Stimulated activated CD4-positive, alpha-beta T cell treated with anti-CD3 and anti-CD28 coated beads, Interleukin-4, amount 100 ng/mL, for 1 hour (primary cell): ENCODE measurements around the gene SBF2.
A peak's percentile ranks its signal among the peaks of the same experiment; 100 is the strongest.
"Not testable (repeated sequence)": the region's sequence is repeated elsewhere in the genome, so short reads cannot be mapped to it uniquely, and the experiment has no call there.

Source experiments
- DNase-seq: peaks from one replicate; pipeline ENCODE4 v3.0.0-alpha.2; 2020

The SBF2 gene

DNA sequence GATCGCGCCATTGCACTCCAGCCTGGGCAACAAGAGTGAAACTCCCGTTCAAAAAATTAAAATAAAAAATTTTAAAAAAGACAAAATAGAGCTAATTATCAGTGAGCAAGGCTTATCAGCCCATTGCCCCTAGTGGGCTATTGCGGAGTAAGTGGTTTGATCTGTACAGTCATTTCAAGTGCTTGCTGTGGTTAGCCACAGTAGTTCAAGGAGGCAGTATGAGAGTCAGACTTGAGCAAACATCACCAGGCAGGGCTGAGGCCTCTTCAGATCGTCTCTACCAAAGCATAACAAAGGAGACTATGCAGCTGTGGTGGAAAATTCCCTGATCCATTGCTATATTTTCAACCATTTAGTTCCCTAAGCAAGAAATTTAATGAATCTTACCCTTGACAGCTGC, 4.3 kb upstream of the SBF2 start:
- peak; percentile 22 for DNase-seq

DNA sequence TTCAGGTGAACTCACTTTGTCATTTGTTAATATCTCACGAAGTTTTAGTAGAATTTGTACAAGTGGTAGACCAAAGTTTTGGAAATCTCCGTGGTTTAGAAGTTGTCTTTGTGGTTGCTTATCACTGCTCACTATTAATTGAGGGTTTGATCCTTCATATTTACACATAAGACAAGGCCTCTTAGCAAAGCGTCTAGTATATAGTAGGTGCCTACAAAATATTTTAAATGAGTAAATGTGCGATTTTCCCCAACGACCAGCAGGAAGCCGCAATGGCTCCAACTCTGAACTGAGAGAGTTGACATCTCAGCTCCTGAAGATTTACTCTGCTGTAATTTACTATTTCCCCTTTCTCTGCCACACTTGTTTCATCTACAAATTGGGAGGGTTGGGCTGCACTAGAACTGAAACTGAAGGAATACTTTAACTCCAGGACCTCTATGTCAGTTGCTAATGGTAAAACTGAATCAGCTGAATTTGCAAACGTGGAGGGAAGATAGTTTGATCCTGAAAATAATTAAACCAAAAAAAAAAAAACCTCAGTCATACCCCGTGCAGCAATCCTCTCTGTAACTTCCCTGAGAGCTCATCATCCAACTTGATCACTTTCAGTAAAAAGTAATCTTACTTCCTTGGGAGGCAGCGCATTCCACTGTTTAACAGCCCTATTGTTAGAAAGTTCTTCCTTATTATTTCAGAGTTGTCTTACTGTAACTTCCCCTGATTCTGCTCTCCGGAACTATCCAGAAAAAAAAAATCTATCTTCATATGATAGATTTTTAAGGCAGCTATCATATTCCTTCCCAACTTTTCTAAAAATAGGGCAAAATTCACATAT, 1.3 kb upstream of the SBF2 start:
- DNase-seq = no peak

DNA sequence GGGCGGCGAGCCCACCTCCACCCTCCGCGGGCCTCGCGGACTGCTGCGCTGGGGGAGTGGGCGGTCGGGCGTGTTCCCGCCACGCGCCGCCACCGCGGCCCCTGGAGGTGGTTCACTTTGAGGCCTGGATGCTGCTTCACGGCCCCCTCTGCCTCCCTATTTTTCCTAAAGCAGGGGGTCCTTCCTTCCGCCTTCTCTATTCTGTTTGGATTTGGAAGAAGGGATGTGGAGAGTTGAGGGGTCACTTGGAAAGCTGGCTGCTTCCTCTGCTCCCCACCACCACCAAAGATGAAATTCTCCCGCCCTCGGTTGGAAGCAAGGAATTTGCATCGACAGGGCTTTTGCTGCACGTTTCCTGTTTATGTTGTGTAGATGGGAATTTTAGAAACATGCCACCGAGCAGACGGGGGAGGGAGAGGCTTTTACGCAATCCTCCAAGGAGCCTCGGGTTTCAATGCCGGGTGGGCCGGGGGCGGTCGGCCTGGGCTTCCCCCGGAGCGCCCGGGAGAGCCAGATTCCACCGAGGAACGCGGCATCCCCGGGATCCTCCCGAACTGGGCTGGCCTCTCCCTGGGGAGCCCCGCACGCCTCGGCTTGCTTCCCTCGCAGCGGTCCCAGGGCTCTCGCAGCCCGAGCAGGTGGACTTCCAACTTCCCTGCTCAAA, 403 bp upstream of the SBF2 start:
- no peak for DNase-seq

DNA sequence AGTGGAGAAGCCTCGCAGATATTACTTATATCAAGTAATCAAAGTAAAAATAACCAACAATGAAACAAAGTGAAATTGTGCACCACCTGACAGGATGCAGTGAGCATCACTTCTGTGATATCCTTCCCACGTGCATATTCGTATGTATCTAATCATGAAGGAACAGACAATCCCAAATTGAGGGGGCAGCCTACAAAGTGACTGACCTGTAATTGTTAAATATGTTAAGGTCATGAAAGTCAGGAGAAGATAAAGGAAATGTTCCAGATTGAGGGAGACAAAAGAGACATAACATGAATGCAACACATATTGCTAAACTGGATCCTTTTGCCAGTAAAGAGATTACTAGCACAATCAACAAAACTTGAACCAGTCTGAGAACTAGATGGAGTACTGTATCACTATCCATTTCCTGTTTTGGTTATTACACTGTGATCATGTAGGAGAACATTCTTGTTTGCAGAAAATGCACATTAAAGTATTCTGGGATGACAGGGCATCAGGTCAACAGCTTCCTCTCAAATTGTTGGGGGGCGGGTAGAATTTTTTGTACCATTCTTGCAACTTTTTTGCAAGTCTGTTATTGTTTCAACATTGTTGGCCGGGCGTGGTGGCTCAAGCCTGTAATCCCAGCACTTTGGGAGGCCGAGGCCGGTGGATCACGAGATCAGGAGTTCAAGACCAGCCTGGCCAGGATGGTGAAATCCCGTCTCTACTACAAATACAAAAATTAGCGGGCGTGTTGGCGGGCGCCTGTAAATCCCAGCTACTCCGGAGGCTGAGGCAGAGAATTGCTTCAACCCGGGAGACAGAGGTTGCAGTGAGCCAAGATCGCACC, 2.0 kb downstream of the SBF2 start:
- DNase-seq = no peak

DNA sequence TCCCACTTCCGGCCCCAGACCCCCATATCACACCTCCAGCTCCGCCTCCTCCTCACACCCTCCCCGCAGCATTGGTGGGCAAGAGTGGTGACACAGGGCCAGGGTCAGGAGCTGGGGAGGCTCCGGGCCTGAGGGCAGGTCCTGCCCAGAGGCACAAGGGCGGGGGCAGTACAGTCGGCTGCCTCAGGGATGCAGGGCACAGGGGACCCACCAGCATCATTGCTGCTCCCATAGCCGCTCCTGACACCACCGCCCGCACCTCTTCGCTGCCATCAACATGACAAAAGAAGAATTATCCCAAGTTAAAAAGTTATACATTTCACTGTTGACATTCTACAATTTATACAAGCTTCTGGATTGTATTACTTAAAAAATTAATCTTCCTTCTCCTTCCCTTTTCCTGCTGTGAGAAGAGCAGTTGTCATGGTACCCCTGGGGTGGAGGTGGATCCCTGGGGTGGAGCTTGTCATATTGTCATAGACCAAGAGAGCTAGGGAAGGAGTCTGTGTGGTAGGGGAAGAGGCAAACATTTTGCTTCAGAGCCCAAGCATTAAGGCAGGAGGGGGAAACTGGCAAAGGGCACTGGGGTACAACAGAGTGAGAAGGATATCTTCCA, 4.1 kb downstream of the SBF2 start:
- DNase-seq = no peak

DNA sequence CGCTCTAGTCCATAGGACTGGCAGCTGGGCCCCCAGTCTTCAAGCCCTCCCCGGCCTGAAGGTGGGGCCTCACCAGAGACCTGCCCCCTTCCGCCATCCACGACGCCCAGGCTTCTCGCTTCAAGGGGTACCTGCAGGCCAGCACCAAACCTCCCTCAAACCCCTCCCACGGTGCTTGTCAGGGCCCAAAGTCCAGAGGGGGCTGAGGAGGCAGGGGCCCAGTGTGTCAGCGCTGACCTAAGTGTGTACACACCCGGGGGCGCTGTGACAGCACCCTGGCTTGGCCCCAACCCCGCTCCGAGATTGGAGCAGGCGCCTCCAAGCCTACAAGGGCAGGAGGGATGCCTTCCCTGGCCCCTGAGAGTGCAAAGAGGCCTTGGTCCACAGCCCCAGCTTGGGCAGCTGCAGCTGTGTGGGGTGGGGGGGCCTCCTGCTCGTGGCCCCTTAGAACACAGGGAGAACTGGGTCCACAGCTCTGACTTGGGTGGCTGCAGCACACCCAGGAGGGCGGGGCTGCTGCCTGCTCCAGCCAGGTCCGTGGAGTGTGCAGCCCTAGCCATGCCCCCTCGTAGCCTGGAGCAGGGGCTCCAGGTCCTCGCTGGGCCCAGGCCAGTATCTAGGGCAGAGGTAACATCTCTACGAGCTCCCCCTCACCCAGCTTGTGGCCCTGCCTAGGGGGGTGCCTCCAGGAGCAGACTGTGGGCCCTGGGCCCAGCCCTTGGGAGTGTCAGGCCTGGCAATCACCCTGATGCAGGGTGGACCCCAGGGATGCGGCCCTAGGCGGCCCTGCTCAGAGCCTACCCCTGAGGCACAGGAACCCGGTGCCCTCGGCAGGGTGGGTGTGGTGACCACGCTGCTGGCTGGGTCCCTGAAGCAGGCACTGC, 4.9 kb downstream of the SBF2 start:
- DNase-seq = no peak

DNA sequence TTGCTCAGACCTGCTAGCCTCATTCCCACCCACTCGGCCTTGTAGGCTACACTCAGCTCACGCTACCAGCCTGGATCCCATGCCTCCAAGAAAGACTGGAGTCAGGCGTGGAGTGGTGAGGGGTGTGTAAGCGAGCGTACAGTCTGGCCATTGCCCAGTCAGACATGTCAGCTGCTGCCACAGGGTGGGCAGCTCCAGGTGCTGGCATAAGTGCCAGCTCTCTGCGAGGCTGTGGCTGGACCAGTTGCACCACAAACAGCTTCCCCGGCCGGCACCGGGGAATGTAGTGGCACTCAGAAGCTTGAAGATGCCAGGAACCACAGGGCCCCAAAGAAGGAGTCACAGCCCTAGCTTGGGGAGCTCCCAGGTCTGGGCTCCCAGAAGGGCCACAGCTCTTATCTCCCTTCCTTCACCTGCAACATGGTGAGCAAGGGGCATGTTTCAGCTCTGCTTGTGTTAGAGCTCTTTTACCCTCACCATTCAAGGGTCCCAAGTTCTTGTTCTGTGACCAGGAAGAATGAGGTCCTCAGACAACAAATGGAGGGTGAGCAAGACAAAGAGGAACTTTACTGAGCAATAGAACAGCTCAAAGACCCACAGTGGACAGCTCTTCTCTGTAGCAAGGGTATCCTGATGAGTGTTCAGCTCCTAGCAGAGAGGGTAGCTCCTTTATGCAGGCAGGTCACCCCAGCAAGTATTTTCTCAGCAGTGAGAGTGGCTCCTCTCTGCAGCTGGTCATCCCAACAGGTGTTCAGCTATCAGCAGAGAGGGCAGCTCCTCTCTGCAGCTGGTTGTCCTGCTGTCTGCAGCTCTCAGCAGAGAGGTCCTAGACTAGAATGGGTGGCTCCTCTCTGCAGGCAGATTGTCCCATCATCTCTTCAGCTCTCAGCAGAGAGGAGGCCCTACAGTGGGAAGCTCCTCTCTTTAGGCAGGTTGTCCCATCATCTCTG, 6.0 kb downstream of the SBF2 start:
- DNase-seq = no peak

DNA sequence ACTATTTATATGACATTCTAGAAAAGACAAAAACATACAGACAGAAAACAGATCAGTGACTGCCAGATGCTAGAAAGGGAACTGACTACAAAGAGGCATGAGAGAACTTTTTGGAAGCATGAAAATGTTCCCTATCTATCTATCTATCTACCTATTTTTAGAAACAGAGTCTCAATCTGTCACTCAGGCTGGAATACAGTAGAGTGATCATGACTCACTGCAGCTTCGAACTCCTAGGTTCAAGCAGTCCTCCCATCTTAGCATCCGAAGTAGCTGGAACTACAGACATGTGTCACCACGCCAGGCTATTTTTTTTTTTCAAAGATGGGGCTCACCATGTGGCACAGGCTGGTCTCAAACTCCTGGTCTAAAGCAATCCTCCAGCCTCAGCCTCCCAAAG, 6.9 kb downstream of the SBF2 start:
- DNase-seq = no peak

DNA sequence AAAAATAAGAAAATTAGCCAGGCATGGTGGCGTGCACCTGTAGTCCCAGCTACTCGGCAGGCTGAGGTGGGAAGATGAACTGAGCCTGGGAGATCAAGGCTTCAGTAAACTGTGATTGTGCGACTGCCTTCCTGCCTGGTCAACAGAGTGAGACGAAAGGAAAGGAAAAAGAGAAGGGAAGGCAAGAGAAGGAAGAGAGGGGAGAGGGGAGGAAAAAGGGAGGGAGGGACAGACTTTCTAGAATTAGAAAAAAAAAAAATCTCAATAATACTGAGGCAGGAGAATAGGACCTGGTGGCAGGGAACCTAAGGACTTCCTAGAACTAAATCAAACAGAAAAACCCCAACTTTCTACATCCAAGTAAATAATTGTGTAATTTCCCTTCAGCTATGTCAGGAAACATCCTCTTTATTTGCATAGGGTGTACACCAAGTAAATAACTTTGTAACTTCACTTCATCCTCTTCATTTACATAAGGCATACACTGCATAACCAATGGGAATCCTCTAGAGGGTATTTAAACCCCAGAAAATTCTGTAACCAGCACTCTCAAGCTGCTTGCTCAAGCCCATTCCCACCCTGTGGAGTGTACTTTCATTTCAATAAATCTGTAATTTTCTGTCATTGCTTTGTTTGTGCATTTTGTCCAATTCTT, 8.7 kb downstream of the SBF2 start:
- DNase-seq = no peak

DNA sequence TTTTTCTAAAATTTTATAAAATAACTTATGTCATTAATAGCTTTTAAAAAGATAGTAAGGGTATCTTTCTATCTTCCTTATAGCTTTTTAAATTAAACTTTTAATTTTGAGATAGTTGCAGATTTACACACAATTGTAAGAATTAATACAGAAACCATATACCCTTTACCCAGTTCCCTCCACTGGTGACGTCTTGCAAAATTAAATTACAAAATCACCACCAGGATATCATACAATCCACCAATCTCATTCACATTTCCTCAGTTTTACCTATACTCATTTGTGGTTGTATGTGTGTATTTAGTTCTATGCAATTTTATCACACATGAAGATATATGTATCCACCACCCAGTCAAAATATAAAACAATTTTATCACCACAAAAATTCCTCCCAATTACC, 10.0 kb downstream of the SBF2 start:
- DNase-seq = no peak

DNA sequence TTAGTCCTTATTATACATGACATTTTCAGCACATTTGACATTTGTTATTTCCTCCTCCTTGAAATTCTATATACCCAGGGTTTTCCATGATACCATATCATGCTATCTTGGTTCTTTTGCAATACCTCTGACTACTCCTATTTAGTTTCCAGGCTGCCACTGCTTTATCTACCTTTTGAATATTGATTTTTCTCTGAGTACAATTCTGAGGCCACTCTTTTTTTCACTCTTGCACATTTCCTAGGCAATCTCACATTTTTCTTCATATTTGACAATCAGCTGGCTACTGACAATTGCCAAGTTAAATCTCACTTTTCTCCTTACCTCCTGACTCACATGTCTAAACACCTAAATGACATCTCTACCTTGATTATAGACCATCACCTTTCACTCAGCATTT, 11.9 kb downstream of the SBF2 start:
- no peak for DNase-seq

DNA sequence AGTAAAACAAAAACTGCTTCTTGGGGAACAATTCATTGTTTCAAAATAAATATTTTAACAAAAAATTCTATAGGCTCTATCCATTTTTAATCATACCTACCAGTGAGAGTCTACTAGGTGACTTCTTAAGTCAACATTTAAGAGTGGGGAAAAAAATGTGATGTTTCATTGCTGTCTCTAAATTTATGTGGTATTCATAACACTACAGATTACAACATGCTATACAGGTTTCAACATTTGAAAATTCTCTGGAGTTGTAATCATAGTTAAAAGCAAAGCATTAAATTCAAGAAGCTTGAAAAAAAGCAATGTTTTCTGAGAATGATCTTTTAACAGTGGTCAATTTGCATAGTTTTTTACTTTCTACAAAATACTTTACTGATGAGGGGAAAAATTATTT, 18.3 kb downstream of the SBF2 start:
- no peak for DNase-seq

DNA sequence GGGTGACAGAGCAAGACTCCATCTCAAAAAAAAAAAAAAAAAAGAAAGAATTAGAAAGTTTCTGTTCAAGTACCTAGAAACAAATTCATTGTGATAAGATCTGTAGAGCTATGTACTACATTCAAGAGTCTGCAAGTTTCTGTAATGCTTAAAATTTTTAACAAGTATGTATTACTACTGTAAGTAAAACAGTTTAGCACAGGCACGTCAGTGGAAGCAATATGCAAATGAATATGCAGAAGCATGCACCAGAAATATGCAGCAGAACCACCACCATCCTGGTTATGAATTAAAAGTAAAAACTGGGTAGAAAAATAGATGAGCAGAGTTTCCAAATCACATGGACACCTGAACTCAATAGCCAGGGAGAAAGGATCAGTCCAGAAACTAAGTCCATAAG, 19.3 kb downstream of the SBF2 start:
- no peak for DNase-seq

DNA sequence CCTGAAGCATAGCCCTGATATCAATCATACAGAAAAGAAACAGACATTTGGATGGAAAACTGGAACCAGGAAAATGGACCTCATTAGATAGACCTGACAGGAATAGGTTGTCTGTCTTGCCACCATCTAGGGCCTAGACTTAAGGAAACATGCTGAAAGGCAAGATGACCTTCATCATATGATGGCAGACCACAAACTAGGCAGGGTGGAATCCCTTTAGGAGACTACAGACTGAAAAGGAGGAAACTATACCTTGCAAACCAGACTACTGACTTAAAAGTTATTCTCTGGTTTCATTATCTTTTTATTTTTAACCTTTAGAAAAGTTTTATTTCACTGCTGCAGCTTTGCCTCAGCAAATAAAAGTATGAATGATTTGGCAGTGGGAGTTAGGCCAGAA, 20.3 kb downstream of the SBF2 start:
- DNase-seq = no peak

DNA sequence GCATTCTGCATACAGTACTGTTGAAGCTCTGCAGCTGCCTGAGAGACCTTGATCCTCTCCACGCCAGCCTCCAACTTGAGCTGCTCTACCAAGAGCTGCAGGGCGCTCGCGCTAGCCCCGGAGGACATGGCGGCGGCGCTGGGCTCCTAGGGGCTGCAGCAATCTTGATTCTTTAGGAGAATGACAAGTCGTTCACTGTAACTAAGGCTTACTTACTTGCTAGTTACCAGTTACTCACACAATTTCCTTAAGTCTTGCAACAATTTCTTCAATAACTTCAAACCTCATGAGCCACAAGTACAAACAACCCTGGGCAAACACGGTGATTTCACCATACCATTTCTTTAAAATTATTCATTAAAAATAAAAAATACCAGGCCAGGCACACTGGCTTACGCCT, 21.9 kb downstream of the SBF2 start:
- DNase-seq = no peak

DNA sequence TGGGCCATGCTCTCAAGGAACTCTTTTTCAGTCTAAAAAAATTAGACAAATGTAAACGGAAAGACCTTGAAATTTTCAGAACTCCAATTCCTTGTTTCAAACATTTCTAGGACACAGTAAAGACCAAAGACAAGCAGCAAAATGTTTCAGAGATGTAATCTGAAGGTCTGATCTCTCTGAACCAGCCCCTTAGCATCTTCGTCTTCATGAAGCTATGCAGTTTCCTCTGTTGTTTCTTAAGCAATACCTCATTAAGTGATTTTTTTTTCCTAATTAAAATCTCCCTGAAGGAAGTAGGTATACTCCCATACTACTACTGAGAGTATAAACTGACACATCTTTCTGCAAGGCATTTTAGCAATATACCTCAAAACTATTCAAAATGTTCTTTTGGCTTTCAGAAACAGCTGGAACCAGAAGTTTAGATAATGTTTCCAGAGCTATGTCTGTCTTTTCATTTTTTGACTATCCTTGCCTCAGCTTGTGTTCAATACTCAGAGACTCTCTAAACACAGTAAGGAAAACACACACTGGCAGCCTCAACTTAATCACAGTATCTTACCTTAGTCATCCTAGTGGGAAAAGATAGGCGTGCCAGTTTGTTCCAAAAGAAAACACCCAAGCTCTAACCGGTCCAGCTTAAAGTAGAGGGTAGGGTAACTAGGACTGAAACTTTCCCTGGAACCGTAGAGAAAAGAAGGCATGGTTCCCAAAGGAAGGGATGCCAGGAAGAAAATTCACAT, 25.1 kb downstream of the SBF2 start:
- DNase-seq = no peak

DNA sequence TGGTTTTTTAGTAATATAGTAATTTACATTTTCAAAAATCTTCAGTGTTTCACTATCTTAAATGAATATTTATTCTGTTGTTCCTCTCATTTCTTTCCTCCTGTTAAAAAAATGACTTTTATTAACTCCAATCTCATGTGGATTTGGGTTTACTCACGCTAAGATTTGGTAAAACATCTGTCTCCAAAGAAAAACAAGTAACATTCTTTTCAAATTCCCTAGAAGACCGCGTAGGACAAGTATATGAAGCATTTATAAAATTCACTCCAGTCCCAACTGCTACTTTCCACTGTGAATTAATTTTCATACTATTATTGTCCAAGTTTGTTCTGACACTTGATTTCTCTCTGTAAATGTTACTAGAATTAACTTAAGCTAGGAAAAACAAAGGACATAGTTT, 26.2 kb downstream of the SBF2 start:
- DNase-seq = no peak

DNA sequence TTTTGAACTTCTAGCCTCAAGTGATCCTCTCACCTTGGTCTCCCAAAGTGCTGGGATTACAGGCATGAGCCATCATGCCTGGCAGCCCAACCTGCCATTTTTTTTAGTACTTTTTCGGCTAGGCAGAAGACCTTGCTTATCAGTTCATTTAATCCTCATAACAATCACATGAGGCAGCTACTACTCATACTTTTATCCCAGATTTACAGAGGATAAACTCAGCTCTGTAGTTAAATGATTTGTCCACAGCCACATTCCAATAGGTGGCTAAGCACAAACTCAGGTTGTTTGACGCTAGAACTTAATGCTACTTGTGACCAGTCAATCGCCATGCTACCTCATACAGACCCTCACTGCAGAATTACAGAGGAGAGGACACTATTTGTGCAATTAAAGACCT, 28.1 kb downstream of the SBF2 start:
- DNase-seq = no peak

DNA sequence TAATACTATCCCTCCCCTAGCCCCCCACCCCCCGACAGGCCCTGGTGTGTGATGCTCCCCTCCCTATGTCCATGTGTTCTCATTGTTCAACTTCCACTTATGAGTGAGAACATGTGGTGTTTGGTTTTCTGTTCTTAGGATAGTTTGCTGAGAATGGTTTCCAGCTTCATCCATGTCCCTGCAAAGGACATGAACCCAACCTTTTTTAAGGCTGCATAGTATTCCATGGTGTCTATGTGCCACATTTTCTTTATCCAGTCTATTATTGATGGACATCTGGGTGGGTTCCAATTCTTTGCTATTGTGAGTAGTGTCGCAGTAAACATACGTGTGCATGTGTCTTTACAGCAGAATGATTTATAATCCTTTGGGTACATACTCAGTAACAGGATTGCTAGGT, 29.3 kb downstream of the SBF2 start:
- not testable (repeated sequence) for DNase-seq

DNA sequence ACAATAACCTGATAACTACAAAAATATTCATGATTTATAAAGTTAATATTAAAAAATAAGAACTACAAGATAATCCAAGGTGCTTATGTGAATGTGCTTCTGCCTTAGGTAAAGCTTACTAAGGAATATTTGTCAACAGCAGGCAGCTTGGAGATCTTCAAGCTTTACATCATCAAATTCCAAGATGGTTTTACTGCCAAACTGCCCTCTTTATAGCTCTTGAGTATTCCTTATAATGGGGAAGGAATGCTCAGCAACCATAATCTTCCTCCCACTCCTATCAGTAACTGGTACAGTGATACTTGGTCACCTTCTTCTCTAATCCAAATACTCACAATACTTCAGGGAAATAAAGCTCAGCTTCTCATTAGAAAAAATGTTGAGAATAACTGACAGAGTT, 30.1 kb downstream of the SBF2 start:
- DNase-seq = no peak
